Measurements from ENCODE around the gene CD79B. TPM values are rescaled to one million over a fixed set of nuclear protein-coding genes. Genes with fewer than 3 reads are reported as not detected.

Gene CD79B
- total and polyA plus RNA-seq, 2 of the 8 experiments (the other 6 are each of a cell fraction or from before 2014, with no cell fraction given): 1.5 to 3.9 TPM

DNA sequence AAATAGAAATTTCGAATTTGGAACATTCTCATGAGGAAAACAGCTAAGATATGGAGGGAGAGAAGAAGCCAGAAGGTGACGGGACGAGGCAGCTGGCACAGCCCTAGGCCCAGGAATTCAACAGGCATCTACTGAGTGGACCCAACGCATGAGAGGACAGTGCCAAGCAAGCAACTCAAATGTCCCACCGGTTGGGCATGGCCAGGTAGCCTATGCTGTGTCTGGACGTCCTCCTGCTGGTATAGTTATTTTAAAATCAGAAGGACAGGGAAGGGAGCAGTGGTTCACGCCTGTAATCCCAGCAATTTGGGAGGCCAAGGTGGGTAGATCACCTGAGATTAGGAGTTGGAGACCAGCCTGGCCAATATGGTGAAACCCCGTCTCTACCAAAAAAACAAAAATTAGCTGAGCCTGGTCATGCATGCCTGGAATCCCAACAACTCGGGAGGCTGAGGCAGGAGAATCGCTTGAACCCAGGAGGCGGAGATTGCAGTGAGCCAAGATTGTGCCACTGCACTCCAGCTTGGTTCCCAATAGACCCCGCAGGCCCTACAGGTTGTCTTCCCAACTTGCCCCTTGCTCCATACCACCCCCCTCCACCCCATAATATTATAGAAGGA lies 15.5 kb downstream of the CD79B start:
- Histone ChIP-seq H3K4ac (replicated peaks; ENCODE audit: insufficient read length, low read depth, low read length) (no peak overlapping the region), H4K20me1 (replicated peaks in 1 of 2; ENCODE audit: control insufficient read depth in 1 of 2, insufficient read depth in 2 of 2, low read length in 2 of 2) (no peaks in the 10 kb centered on the region), H3K79me1 (ENCODE audit: low read depth, low read length) (no peaks in the 10 kb centered on the region), H2BK5ac (ENCODE audit: low read depth, low read length) (no peak overlapping the region), H3K27me3 (replicated peaks in 1 of 4; ENCODE audit: control insufficient read depth in 3 of 4, extremely low read depth in 1 of 4, insufficient read depth in 3 of 4, low read length in 3 of 4) (no peaks in the 10 kb centered on the region), H3K23me2 (ENCODE audit: low read depth, low read length) (no peaks in the 10 kb centered on the region; the same call in 1 of the 2 replicates), H2AK5ac (ENCODE audit: low read depth, low read length) (no peak overlapping the region), H3K18ac (ENCODE audit: extremely low read depth, low read length) (no peak overlapping the region), H4K91ac (replicated peaks; ENCODE audit: insufficient read length, low read length) (no peak overlapping the region), H2BK120ac (replicated peaks; ENCODE audit: low read depth, low read length) (no peak overlapping the region), H3K4me1 (replicated peaks in 1 of 4; ENCODE audit: control insufficient read depth in 3 of 4, insufficient read depth in 4 of 4, low read length in 3 of 4) (peaks cover 0 to 5% (median under 1%) of the 10 kb centered on the region in 4 experiments; a peak in 3 of 7 replicates), H3K4me3 (ENCODE audit: extremely low read depth in 1 of 4, insufficient read depth in 2 of 4, low read depth in 3 of 4, low read length in 4 of 4) (no peak overlapping the region), H4K5ac (ENCODE audit: insufficient read length, low read depth, low read length) (no peak overlapping the region), H2BK15ac (ENCODE audit: low read length) (no peak overlapping the region), H2BK20ac (ENCODE audit: low read length) (no peak overlapping the region), H3K56ac (replicated peaks; ENCODE audit: insufficient read length, low read depth, low read length) (no peak overlapping the region), H3K36me3 (ENCODE audit: control insufficient read depth in 2 of 4, insufficient read depth in 4 of 4, low read length in 3 of 4) (no peaks in the 10 kb centered on the region), H3K9me3 (ENCODE audit: insufficient read depth in 2 of 2, low read depth in 1 of 2, low read length in 1 of 2) (no peaks in the 10 kb centered on the region), H3K27ac (ENCODE audit: low read depth, low read length) (no peak overlapping the region), H3K79me2 (ENCODE audit: control insufficient read depth in 1 of 2, insufficient read depth in 2 of 2, low read length in 2 of 2) (no peaks in the 10 kb centered on the region), H2BK12ac (ENCODE audit: low read depth, low read length) (no peak overlapping the region), H4K8ac (ENCODE audit: extremely low read depth, insufficient read depth, low read length) (no peak overlapping the region), H3K9ac (replicated peaks in 1 of 4; ENCODE audit: extremely low read depth in 1 of 4, low read depth in 3 of 4, low read length in 3 of 4) (no peak overlapping the region), H3K4me2 (ENCODE audit: insufficient read depth in 1 of 2, low read depth in 2 of 2, low read length in 2 of 2) (no peak overlapping the region; a peak in 1 of 4 replicates), H2AFZ (ENCODE audit: low read length) (no peak overlapping the region), H3K23ac (ENCODE audit: insufficient read length) (no peak overlapping the region), H3K14ac (ENCODE audit: insufficient read length) (no peak overlapping the region)
- ChIA-PET POLR2A (ENCODE audit: partially characterized antibody) (interaction anchor here (1.6 kb wide), 1 partner anchor 34 kb away, joined by 6 read pairs; no protein-coding TSS in a partner anchor), CTCF (ENCODE audit: partially characterized antibody) (interaction anchor here (0.9 to 11.2 kb wide), 9 partner anchors 13 to 108 kb away, joined by 3 to 270 read pairs (median 59); partner anchors contain the start of genes CD79B and ICAM2)
- WGBS, 2 experiments (ENCODE audit: extremely low coverage in 1 of 2, insufficient coverage in 1 of 2, insufficient read length in 1 of 2, insufficient replicate concordance in 2 of 2, low coverage in 1 of 2, low lambda C conversion rate in 2 of 2, missing lambda C conversion rate in 1 of 2): 88% methylated on average over 12 of the region's 12 CpGs; no CpG with 5 or more reads in 1 of the 2 experiments
- FAIRE-seq: no peak
- DNase-seq (ENCODE audit: low read depth in 1 of 2, low spot score in 2 of 2): no peak
- TF ChIP-seq SP1 (IDR thresholded peaks at IDR 0.05; ENCODE audit: low read depth, low read length) (no peak), BCL11A (IDR thresholded peaks at IDR 0.05; ENCODE audit: low read depth in 2 of 2, low read length in 2 of 2) (no peak), HDAC6 (IDR thresholded peaks at IDR 0.05; ENCODE audit: low read depth, low read length) (no peak), SP4 (IDR thresholded peaks at IDR 0.05; ENCODE audit: low read length) (no peak), TAF1 (IDR thresholded peaks at IDR 0.05; ENCODE audit: low read depth, low read length) (no peak), CEBPB (IDR thresholded peaks at IDR 0.05; ENCODE audit: low read depth, low read length) (no peak), ATF3 (IDR thresholded peaks at IDR 0.05; ENCODE audit: insufficient read depth, low read depth, low read length) (no peak), RAD21 (IDR thresholded peaks at IDR 0.05 in 1 of 2, conservative IDR thresholded peaks at IDR 0.05 in 1 of 2; ENCODE audit: low read depth in 2 of 2, low read length in 2 of 2) (no peak), ZNF274 (IDR thresholded peaks at IDR 0.05; ENCODE audit: borderline replicate concordance, extremely low read depth, low read length) (no peak), RNF2 (IDR thresholded peaks at IDR 0.05; ENCODE audit: borderline replicate concordance, low read depth, low read length, missing control alignments, poor library complexity, severe bottlenecking) (no peak), BACH1 (IDR thresholded peaks at IDR 0.05; ENCODE audit: low read length) (no peak), CBX8 (IDR thresholded peaks at IDR 0.05; ENCODE audit: borderline replicate concordance, low read depth, low read length) (no peak)
